Measurements from ENCODE around the gene PDE4B. TPM values are rescaled to one million over a fixed set of nuclear protein-coding genes. Genes with fewer than 3 reads are reported as not detected.

Gene PDE4B
- total RNA-seq, 2 donors from 2014 or later, result 1.6 to 12.2 TPM

GRCh38 chr1:66311628-66312027 is 518.9 kb downstream of the PDE4B start:
- intact Hi-C loops (cut with DNase I), result no loop called here
- no peak overlapping the region for H3K27ac ChIP-seq
- H3K9me3 ChIP-seq, result no peaks in the 10 kb centered on the region
- DNase-seq (no peak), ATAC-seq (no peak)
- H3K36me3 ChIP-seq (replicated peaks in 1 of 2; ENCODE audit: insufficient read depth in 1 of 2, low read depth in 2 of 2), result no peaks in the 10 kb centered on the region
- H3K4me1 ChIP-seq, result peaks cover 12% of the 10 kb centered on the region
- TF ChIP-seq POLR2A (IDR thresholded peaks at IDR 0.05) (no peak), CTCF (IDR thresholded peaks at IDR 0.05) (no peak)
- no peak overlapping the region for H3K4me3 ChIP-seq
- H3K27me3 ChIP-seq, result no peaks in the 10 kb centered on the region
- WGBS, 2 donors, result 82 to 87% methylated on average over 6 of the region's 6 CpGs

GRCh38 chr1:66312271-66312990 is 519.7 kb downstream of the PDE4B start:
- DNase-seq (no peak), ATAC-seq (no peak)
- 56 to 68% methylated on average over 4 of the region's 4 CpGs for WGBS, 2 donors
- Histone ChIP-seq H3K27ac (no peak overlapping the region), H3K27me3 (no peaks in the 10 kb centered on the region), H3K4me1 (peaks cover 19% of the 10 kb centered on the region), H3K36me3 (replicated peaks in 1 of 2; ENCODE audit: insufficient read depth in 1 of 2, low read depth in 2 of 2) (no peaks in the 10 kb centered on the region), H3K9me3 (no peaks in the 10 kb centered on the region), H3K4me3 (no peak overlapping the region)
- TF ChIP-seq POLR2A (IDR thresholded peaks at IDR 0.05) (no peak), CTCF (IDR thresholded peaks at IDR 0.05) (no peak)
- intact Hi-C loops (cut with DNase I), result no loop called here

GRCh38 chr1:66313429-66313828 is 520.7 kb downstream of the PDE4B start:
- no peaks in the 10 kb centered on the region for H3K9me3 ChIP-seq
- no peak for ATAC-seq
- H3K27me3 ChIP-seq, result no peaks in the 10 kb centered on the region
- no peaks in the 10 kb centered on the region for H3K36me3 ChIP-seq (replicated peaks in 1 of 2; ENCODE audit: insufficient read depth in 1 of 2, low read depth in 2 of 2)
- H3K27ac ChIP-seq, result no peak overlapping the region
- intact Hi-C loops (cut with DNase I), result no loop called here
- peaks cover 19% of the 10 kb centered on the region for H3K4me1 ChIP-seq
- H3K4me3 ChIP-seq, result no peak overlapping the region
- no peak for DNase-seq
- TF ChIP-seq POLR2A (IDR thresholded peaks at IDR 0.05) (no peak), CTCF (IDR thresholded peaks at IDR 0.05) (no peak)

- ATAC-seq (peak; percentile 62), DNase-seq (no peak)
- no peak for TF ChIP-seq CTCF (IDR thresholded peaks at IDR 0.05)
- peak overlapping the region in 2 of 4 donors; percentile 29 to 51 for H3K27ac ChIP-seq
- H3K36me3 ChIP-seq (replicated peaks in 1 of 2; ENCODE audit: insufficient read depth in 1 of 2, low read depth in 2 of 2), result no peaks in the 10 kb centered on the region
- WGBS, 2 donors, result 42 to 46% methylated on average over 4 of the region's 4 CpGs
- peaks cover 19% of the 10 kb centered on the region for H3K4me1 ChIP-seq
- intact Hi-C loops (cut with DNase I), result no loop called here
- H3K27me3 ChIP-seq, result no peaks in the 10 kb centered on the region
- H3K4me3 ChIP-seq, result no peak overlapping the region
- H3K9me3 ChIP-seq, result no peaks in the 10 kb centered on the region
Observed at GRCh38 chr1:66315671-66316070, 523.0 kb downstream of the PDE4B start.

All from body of pancreas (tissue), 4 donors.